Activated CD4-positive, alpha-beta memory T cell treated with anti-CD3 and anti-CD28 coated beads, Interleukin-2, amount 10 ng/mL, durations not matched to agents 7 days and 5 days (primary cell): ENCODE measurements around the gene PRKAG2. TPM values are rescaled to one million over a fixed set of nuclear protein-coding genes. Genes with fewer than 3 reads are reported as not detected.

Experiments used
- CTCF ChIA-PET: fragments of 350-600 bp; sonication (Branson Sonifier 250); formaldehyde crosslinking; loops from one replicate; lab custom pipeline; 2021; ENCODE audit warnings: antibody characterized with exemption, inconsistent platforms; lab: Charles Lee
- POLR2A ChIA-PET: fragments of 350-600 bp; sonication (Branson Sonifier 250); formaldehyde crosslinking; loops from one replicate; lab custom pipeline; 2021; ENCODE audit warnings: antibody characterized with exemption; lab: Charles Lee
- DNase-seq: peaks from one replicate; pipeline ENCODE4 v3.0.0-alpha.2; 2020
- H3K27ac Mint-ChIP-seq: one replicate; pipeline ENCODE4 v1.8.0; 2021; ENCODE audit warnings: mild to moderate bottlenecking, mixed read lengths
- H3K27me3 Mint-ChIP-seq: one replicate; pipeline ENCODE4 v1.8.0; 2021; ENCODE audit warnings: mixed read lengths
- H3K36me3 Mint-ChIP-seq: one replicate; pipeline ENCODE4 v1.8.0; 2021; ENCODE audit warnings: low read depth, mixed read lengths
- H3K4me1 Mint-ChIP-seq: one replicate; pipeline ENCODE4 v1.8.0; 2021; ENCODE audit warnings: mixed read lengths
- H3K4me3 Mint-ChIP-seq: one replicate; pipeline ENCODE4 v1.8.0; 2021; ENCODE audit warnings: mild to moderate bottlenecking, mixed read lengths
- H3K9me3 Mint-ChIP-seq: one replicate; pipeline ENCODE4 v1.8.0; 2021; ENCODE audit warnings: mixed read lengths
- total RNA-seq, 2 experiments: library from RNA; stranded (reverse); gene quantifications; one replicate each; pipeline ENCODE4 v1.2.3, GENCODE V29; 2021

The PRKAG2 gene
- total RNA-seq, 2 experiments from 2014 or later: 25.4 to 33.7 TPM

GRCh38 chr7:151872531-151873401 is 4.1 kb downstream of the PRKAG2 start:
- no peaks in the 10 kb centered on the region for H3K36me3 Mint-ChIP-seq
- H3K27ac Mint-ChIP-seq: no peak overlapping the region
- H3K9me3 Mint-ChIP-seq: no peaks in the 10 kb centered on the region
- POLR2A ChIA-PET: no interaction called here
- CTCF ChIA-PET: no interaction called here
- DNase-seq: no peak
- H3K27me3 Mint-ChIP-seq: no peaks in the 10 kb centered on the region
- no peak overlapping the region for H3K4me3 Mint-ChIP-seq
- peaks cover 11% of the 10 kb centered on the region for H3K4me1 Mint-ChIP-seq

GRCh38 chr7:151871904-151872303 is 5.0 kb downstream of the PRKAG2 start:
- no peaks in the 10 kb centered on the region for H3K9me3 Mint-ChIP-seq
- ChIA-PET POLR2A (no interaction called here), CTCF (no interaction called here)
- H3K4me3 Mint-ChIP-seq: no peak overlapping the region
- no peaks in the 10 kb centered on the region for H3K36me3 Mint-ChIP-seq
- H3K27ac Mint-ChIP-seq: no peak overlapping the region
- H3K27me3 Mint-ChIP-seq: no peaks in the 10 kb centered on the region
- no peak for DNase-seq
- peaks cover 10% of the 10 kb centered on the region for H3K4me1 Mint-ChIP-seq

DNA sequence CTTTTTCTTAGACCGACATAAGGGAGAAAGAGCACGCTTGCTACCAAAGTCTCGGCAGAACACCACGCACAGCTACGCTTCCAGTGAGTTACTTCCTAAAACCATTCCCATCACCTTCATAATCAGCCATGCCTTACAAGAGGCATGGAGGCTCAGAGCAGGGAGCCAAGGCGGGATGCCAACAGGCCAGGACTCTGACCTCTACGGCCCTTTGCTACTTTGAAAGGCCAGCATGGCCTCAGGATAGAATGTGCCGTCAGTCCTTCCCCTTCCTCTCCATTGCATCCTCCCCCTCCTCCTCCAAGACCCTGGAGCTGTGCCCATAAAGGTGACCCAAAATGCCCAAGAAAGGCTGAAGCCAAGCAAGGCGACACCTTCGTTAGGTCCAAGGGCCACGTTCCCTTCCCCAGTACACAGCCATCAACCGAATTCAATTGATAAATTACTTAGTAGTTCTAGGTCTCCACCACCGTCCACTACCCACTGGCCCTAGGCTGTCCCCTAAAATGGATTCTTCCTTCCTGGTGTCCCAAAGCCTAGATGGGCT is 5.7 kb downstream of the PRKAG2 start:
- Mint-ChIP-seq H3K27ac (no peak overlapping the region), H3K36me3 (no peaks in the 10 kb centered on the region), H3K4me3 (no peak overlapping the region), H3K27me3 (no peaks in the 10 kb centered on the region), H3K9me3 (no peaks in the 10 kb centered on the region), H3K4me1 (peaks cover 6% of the 10 kb centered on the region)
- no peak for DNase-seq
- ChIA-PET POLR2A (no interaction called here), CTCF (no interaction called here)

DNA sequence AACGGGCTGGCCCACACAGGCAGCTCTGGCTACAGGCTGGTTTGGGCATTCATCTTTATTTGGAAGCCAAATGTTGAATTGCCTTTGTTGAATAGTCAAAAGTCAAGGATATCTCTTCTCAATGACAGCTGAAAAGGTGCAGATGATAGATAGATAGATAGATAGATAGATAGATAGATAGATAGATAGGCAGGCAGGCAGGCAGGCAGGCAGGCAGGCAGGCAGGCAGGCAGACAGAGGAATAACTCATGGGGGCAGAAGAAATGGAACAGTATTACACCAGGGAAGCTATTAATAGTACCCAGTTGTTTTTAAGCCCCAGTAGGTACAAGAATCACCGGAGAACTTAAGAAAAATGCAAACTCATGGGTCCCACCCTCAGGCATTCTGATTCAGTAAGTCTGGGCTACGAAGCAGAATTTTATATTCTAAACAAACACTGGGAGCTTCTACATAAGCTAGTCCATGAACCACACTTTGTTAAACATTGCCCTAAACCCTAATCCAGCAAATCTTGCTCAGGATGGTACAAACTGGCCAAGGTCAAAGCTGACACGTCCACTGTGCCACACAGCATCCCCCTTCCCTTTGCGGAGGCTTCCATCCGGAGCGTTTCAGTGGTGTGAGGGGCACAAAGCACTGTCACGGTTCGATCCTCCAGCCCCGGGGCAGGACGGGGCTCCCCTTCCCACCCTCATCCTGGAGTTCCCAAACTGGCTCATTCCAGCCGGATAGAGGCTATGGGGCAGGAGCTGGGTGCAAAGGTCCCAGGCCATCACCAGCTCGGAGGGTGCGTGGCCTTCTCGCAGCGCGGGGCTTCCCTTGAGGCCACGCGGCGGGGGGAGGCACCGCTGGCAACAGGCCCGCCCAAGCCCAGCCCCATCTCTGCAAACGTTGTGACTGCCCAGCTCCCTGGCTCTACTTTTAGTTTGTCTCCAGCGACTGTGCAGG is 6.7 kb downstream of the PRKAG2 start:
- DNase-seq: no peak
- Mint-ChIP-seq H3K27ac (no peak overlapping the region), H3K27me3 (no peaks in the 10 kb centered on the region), H3K4me1 (peaks cover 5% of the 10 kb centered on the region), H3K9me3 (no peaks in the 10 kb centered on the region), H3K4me3 (no peak overlapping the region), H3K36me3 (no peaks in the 10 kb centered on the region)
- POLR2A ChIA-PET: interaction anchor here (1.0 kb wide), 1 partner anchor 19 kb away, joined by 4 read pairs; no protein-coding TSS in a partner anchor
- CTCF ChIA-PET: no interaction called here

DNA sequence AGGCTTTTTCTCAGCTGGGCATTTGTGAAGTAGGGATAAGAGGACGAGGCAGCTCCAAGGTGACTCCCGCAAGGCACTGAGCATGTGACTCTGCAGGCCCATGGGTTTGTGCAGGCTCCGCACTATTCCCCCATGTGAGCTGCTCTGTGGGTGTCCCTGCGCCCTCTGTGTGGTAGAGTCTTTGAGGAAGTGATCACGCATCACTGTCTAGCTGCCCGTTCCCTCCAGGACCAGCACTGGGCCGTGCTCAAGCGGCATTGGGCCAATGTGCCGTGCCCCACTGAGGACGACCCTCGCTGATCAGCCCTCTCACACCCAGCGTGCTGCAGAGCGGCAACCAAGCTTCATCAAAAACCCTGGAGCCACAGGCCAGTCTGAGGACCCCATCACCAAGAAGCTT is 7.5 kb downstream of the PRKAG2 start:
- Mint-ChIP-seq H3K36me3 (no peaks in the 10 kb centered on the region), H3K27ac (no peak overlapping the region), H3K4me1 (no peaks in the 10 kb centered on the region), H3K9me3 (no peaks in the 10 kb centered on the region), H3K27me3 (no peaks in the 10 kb centered on the region), H3K4me3 (no peak overlapping the region)
- POLR2A ChIA-PET: interaction anchor here (1.0 kb wide), 1 partner anchor 18 kb away, joined by 4 read pairs; no protein-coding TSS in a partner anchor
- CTCF ChIA-PET: no interaction called here
- no peak for DNase-seq

DNA sequence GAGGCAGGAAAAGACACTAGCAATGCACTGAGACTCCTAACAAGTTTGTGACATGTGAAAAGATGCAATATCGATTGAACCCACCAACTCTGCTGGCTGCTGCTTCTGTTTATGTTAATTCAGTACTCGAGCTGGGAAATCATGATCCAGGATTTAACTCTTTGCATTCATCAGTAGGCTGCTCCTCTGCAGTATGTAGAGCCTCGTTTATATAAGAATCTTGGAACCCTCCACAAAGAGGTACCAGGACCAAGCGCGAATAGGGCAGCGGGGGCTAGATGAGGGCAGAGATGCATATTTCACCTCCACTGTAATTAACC is 7.8 kb downstream of the PRKAG2 start:
- Mint-ChIP-seq H3K4me3 (no peak overlapping the region), H3K27me3 (no peaks in the 10 kb centered on the region), H3K27ac (no peak overlapping the region), H3K4me1 (no peaks in the 10 kb centered on the region), H3K36me3 (no peaks in the 10 kb centered on the region), H3K9me3 (no peaks in the 10 kb centered on the region)
- ChIA-PET POLR2A (no interaction called here), CTCF (no interaction called here)
- no peak for DNase-seq

DNA sequence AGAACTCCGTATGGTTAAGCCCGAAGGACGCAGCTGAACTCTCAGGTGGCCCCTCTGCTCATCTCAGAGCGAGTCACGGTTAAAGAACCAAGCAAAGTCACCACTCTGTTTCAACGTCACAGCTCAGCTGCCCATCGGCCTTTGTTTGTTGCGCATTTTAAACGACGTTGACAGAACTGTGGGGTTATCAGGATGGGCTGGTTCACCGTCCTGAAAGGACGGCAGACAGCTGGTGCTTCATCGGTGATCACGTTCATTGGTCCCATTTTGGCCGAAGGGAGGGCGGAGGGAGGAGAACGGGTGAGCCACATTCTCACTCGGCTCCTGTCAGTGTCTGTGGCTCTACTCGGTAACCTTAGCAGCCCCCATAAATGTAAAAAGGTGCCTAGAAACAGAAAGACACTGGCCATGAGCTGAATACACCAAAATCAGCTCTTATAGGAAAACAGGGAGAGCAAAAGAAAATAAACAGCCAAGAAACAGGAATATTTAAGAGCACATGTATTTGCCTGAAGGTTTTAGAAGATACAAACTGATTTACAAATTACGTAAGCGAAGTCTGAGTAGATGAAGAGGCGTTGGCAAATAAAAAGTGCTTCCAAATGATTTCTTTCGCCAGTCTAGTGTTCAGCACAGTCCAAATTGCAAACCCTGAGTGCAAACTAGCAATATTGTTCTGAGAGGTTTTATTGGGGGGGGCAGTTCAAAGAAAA is 8.4 kb downstream of the PRKAG2 start:
- H3K4me3 Mint-ChIP-seq: no peak overlapping the region
- ChIA-PET CTCF (no interaction called here), POLR2A (no interaction called here)
- no peaks in the 10 kb centered on the region for H3K36me3 Mint-ChIP-seq
- H3K27ac Mint-ChIP-seq: no peak overlapping the region
- DNase-seq: no peak
- no peaks in the 10 kb centered on the region for H3K27me3 Mint-ChIP-seq
- no peaks in the 10 kb centered on the region for H3K9me3 Mint-ChIP-seq
- no peaks in the 10 kb centered on the region for H3K4me1 Mint-ChIP-seq

DNA sequence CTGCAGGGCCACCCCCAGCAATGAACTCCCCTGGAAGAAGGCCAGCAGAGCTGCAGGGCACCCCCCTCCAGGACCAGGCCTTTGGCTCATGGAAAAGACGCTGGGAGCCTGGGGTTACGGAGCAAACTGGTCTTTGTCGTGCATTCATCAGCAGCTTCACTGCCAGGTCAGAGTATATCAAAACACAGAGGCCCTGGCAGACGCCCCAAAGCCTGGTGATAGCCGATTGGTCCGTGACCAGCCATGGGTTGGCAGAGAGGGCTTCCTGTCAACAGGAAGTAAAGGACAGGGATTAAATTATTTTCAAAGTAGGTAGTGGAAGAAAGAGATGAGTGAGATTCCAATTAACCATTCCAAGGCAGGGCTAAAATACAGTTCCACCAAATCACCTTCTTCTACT is 9.0 kb downstream of the PRKAG2 start:
- ChIA-PET POLR2A (no interaction called here), CTCF (no interaction called here)
- Mint-ChIP-seq H3K9me3 (no peaks in the 10 kb centered on the region), H3K4me3 (no peak overlapping the region), H3K36me3 (no peaks in the 10 kb centered on the region), H3K27me3 (no peaks in the 10 kb centered on the region), H3K4me1 (no peaks in the 10 kb centered on the region), H3K27ac (no peak overlapping the region)
- no peak for DNase-seq

- H3K27me3 Mint-ChIP-seq: no peaks in the 10 kb centered on the region
- DNase-seq: no peak
- H3K9me3 Mint-ChIP-seq: no peaks in the 10 kb centered on the region
- no peak overlapping the region for H3K4me3 Mint-ChIP-seq
- ChIA-PET POLR2A (no interaction called here), CTCF (no interaction called here)
- no peaks in the 10 kb centered on the region for H3K36me3 Mint-ChIP-seq
- H3K27ac Mint-ChIP-seq: no peak overlapping the region
- no peaks in the 10 kb centered on the region for H3K4me1 Mint-ChIP-seq
Measured at GRCh38 chr7:151866761-151867655, 9.9 kb downstream of the PRKAG2 start.

DNA sequence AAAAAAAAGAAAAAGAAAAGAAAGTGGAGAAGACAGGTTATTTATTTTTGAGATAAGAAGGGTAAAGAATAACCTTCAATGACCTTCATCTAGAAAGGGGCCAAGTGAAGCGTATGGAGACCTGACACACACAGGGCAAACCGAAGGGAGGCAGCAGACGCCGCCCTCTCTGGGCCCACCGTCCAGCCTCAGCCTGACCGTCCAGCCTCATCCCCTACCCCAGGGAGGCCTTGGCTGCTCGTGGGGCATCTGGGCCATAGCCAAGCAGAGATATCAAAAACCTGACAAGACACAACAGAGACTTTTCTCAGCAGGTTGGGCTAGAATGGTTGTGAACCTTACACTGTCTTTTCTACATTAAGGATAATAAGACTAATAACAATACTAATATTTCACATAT is 10.9 kb downstream of the PRKAG2 start:
- H3K9me3 Mint-ChIP-seq: no peaks in the 10 kb centered on the region
- H3K27me3 Mint-ChIP-seq: no peaks in the 10 kb centered on the region
- POLR2A ChIA-PET: no interaction called here
- H3K27ac Mint-ChIP-seq: no peak overlapping the region
- CTCF ChIA-PET: no interaction called here
- no peaks in the 10 kb centered on the region for H3K4me1 Mint-ChIP-seq
- no peaks in the 10 kb centered on the region for H3K36me3 Mint-ChIP-seq
- H3K4me3 Mint-ChIP-seq: no peak overlapping the region
- no peak for DNase-seq

DNA sequence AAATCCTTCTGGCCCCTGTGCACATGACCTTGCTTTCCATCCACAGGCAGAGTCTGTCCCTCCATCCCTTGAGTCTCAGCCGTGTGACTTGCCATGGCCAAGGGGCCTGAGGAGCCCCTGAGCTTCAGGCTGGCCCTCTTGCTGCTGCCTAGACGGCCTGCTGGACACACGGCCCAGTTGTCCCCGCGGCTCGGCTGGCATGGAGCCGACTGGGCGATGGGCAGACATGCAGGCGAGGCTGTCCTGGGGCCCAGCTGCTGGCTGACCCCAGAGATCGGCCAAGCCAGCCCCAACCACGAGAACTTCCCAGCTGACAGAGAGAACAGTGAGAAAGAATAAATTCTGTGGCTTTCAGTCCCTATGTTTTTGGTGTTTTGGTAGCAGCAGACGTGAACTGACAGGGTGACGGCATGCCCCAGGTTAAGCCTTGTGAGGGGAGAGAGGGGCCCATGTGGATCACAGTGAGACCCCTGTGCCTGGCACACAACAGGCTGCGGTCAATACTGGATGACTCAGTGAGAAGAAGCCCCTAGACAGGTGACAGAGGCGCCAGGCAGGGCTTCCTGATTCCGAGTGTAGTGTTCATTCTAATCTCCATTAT is 11.7 kb downstream of the PRKAG2 start:
- Mint-ChIP-seq H3K4me3 (no peak overlapping the region), H3K4me1 (no peaks in the 10 kb centered on the region), H3K36me3 (no peaks in the 10 kb centered on the region), H3K27me3 (no peaks in the 10 kb centered on the region), H3K9me3 (no peaks in the 10 kb centered on the region), H3K27ac (no peak overlapping the region)
- ChIA-PET CTCF (no interaction called here), POLR2A (no interaction called here)
- no peak for DNase-seq

DNA sequence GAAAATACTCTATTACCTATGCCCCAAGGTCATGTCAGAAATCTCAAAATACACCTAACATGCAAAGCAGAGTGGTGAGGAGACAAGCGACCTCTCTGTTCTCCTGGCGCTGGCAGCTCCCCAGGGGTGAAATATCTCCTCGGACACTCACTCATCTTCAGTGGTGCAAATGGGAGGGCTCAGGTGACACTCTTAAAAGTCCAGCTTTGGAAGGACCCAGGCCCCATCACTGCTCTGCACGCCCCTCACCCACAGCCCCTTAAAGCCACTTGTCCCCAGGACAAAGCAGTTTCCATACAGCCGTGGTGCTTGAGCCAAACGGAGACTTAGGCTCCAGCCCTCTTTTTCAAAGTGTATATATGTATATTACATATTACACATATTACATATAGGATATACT is 12.4 kb downstream of the PRKAG2 start:
- Mint-ChIP-seq H3K36me3 (no peaks in the 10 kb centered on the region), H3K27me3 (no peaks in the 10 kb centered on the region), H3K4me3 (no peak overlapping the region), H3K27ac (no peak overlapping the region), H3K4me1 (no peaks in the 10 kb centered on the region), H3K9me3 (no peaks in the 10 kb centered on the region)
- ChIA-PET CTCF (no interaction called here), POLR2A (no interaction called here)
- DNase-seq: no peak
